Measurements from ENCODE around the gene TGFBR3L.
A peak's percentile ranks its signal among the peaks of the same experiment; 100 is the strongest.

Gene TGFBR3L

GRCh38 chr19:7943444-7944176 lies 29.0 kb downstream of the TGFBR3L start, which contains the start of gene TIMM44:
Gene TIMM44 (minus strand): TSS chr19:7943666. CDS start chr19:7943651, 15 bp downstream.
- no peak for TF ChIP-seq CTCF (conservative IDR thresholded peaks at IDR 0.05; ENCODE audit: low read depth, low read length)
- Histone ChIP-seq H3K4me3 (IDR thresholded peaks at IDR 0.05; ENCODE audit: insufficient read depth, low read depth, low read length) (no peak within 1 kb of the TSS), H3K9ac (peak within 1 kb of the TSS; percentile 99), H3K27ac (peak within 1 kb of the TSS; percentile 94), H3K79me2 (ENCODE audit: insufficient read depth, low read depth) (peaks cover 38% of the 10 kb centered on the region), H3K36me3 (ENCODE audit: insufficient read depth) (no peaks in the 10 kb centered on the region), H4K20me1 (ENCODE audit: insufficient read depth) (no peaks in the 10 kb centered on the region), H2AFZ (ENCODE audit: low read depth) (peak within 1 kb of the TSS; percentile 77), H3K4me2 (peak within 1 kb of the TSS; percentile 80), H3K27me3 (ENCODE audit: insufficient read depth, low read depth) (no peaks in the 10 kb centered on the region), H3K4me1 (ENCODE audit: low read depth, poor library complexity, severe bottlenecking) (peaks cover 15% of the 10 kb centered on the region)

DNA sequence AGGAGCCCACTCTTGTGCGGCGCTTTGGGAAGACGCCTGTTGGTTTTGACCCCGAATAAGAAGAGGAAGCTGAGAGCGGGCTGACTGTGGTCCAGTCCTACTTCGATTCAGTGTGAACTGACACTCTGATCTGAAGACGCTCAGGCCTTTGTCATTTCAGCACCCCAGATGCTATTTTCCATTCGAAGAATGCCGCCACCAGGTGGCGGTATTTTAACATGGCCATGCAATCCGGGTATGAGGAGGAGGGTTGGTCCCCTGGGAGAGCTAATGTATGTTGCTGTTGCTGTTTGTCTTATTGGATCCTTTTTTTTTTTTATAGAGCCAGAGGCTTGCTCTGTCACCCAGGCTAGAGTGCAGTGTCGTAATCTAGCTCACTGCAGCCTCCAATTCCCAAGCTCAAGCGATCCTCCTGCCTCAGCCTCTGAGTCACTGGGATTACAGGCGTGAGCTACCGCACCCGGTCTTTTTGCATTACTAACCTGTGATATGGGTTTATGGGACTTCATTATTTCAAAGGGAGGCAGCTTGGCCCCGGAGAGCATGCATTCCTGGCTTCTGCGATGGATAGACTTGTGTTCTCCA lies 29.6 kb downstream of the TGFBR3L start:
- H3K27me3 ChIP-seq (ENCODE audit: insufficient read depth, low read depth), result no peaks in the 10 kb centered on the region
- H3K4me1 ChIP-seq (ENCODE audit: low read depth, poor library complexity, severe bottlenecking), result peaks cover 15% of the 10 kb centered on the region
- H3K4me3 ChIP-seq (IDR thresholded peaks at IDR 0.05; ENCODE audit: insufficient read depth, low read depth, low read length), result no peak overlapping the region
- H3K4me2 ChIP-seq, result peak overlapping the region; percentile 80
- no peaks in the 10 kb centered on the region for H3K36me3 ChIP-seq (ENCODE audit: insufficient read depth)
- H4K20me1 ChIP-seq (ENCODE audit: insufficient read depth), result no peaks in the 10 kb centered on the region
- peaks cover 38% of the 10 kb centered on the region for H3K79me2 ChIP-seq (ENCODE audit: insufficient read depth, low read depth)
- H3K27ac ChIP-seq, result peak overlapping the region; percentile 94
- peak overlapping the region; percentile 77 for H2AFZ ChIP-seq (ENCODE audit: low read depth)
- peak; percentile 96 for TF ChIP-seq CTCF (conservative IDR thresholded peaks at IDR 0.05; ENCODE audit: low read depth, low read length)
- peak overlapping the region; percentile 91 for H3K9ac ChIP-seq

- Histone ChIP-seq H3K9ac (no peak overlapping the region), H3K79me2 (ENCODE audit: insufficient read depth, low read depth) (peaks cover 11% of the 10 kb centered on the region; the same call in 1 of the 2 replicates), H3K27ac (no peak overlapping the region), H4K20me1 (ENCODE audit: insufficient read depth) (no peaks in the 10 kb centered on the region), H3K27me3 (ENCODE audit: insufficient read depth, low read depth) (no peaks in the 10 kb centered on the region), H3K36me3 (ENCODE audit: insufficient read depth) (no peaks in the 10 kb centered on the region), H3K4me2 (no peak overlapping the region), H2AFZ (ENCODE audit: low read depth) (no peak overlapping the region), H3K4me1 (ENCODE audit: low read depth, poor library complexity, severe bottlenecking) (peaks cover 6% of the 10 kb centered on the region), H3K4me3 (IDR thresholded peaks at IDR 0.05; ENCODE audit: insufficient read depth, low read depth, low read length) (no peak overlapping the region)
- no peak for TF ChIP-seq CTCF (conservative IDR thresholded peaks at IDR 0.05; ENCODE audit: low read depth, low read length)
Measured at GRCh38 chr19:7947939-7948338, 33.3 kb downstream of the TGFBR3L start.

DNA sequence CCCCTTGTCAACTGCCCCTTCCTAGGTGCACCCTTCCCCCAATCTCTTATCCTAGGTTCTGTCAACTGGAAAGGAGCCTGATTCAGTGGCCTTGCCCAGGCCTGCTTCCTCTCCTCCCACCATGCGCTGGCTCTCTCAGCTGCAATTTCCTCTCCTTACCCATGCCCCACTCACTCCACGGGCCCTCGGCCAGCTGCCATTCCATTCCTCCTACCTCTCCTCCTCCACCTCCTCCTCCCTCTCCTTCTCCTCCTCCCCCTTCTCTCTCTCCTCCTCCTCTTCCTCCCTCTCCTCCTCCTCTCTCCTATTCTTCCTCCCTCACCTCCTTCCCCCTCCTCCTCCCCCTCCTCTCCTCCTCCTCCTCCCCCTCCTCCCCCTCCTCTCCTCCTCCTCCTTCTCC lies 38.4 kb downstream of the TGFBR3L start:
- H4K20me1 ChIP-seq (ENCODE audit: insufficient read depth), result no peaks in the 10 kb centered on the region
- H3K27ac ChIP-seq, result no peak overlapping the region
- no peaks in the 10 kb centered on the region for H3K27me3 ChIP-seq (ENCODE audit: insufficient read depth, low read depth)
- no peaks in the 10 kb centered on the region for H3K79me2 ChIP-seq (ENCODE audit: insufficient read depth, low read depth)
- no peaks in the 10 kb centered on the region for H3K36me3 ChIP-seq (ENCODE audit: insufficient read depth)
- H3K4me1 ChIP-seq (ENCODE audit: low read depth, poor library complexity, severe bottlenecking), result no peaks in the 10 kb centered on the region
- no peak overlapping the region for H2AFZ ChIP-seq (ENCODE audit: low read depth)
- H3K9ac ChIP-seq, result no peak overlapping the region
- H3K4me2 ChIP-seq, result no peak overlapping the region
- TF ChIP-seq CTCF (conservative IDR thresholded peaks at IDR 0.05; ENCODE audit: low read depth, low read length), result no peak
- no peak overlapping the region for H3K4me3 ChIP-seq (IDR thresholded peaks at IDR 0.05; ENCODE audit: insufficient read depth, low read depth, low read length)

Data from KMS-11 (cell line).